Right renal cortex interstitium (tissue), 3 donors: Measurements from ENCODE around the gene WDR91. TPM values are rescaled to one million over a fixed set of nuclear protein-coding genes. Genes with fewer than 3 reads are reported as not detected.

ENCODE experiments used
- DNase-seq, 3 donors: peaks; one replicate each; pipeline ENCODE4 v3.0.0-alpha.2; 2013; ENCODE audit warnings: low read depth in 3 of 3, low spot score in 2 of 3
- polyA plus RNA-seq, 3 donors: library from polyadenylated mRNA; unstranded; fragments of 120-200 nt; gene quantifications; one replicate each; pipeline ENCODE4 v1.2.1, GENCODE V29; 2013; ENCODE audit not compliant: insufficient read length in 3 of 3

Gene WDR91
- polyA plus RNA-seq, 3 donors: 43.8 to 49.5 (median 45.9) TPM

GRCh38 chr7:135143885-135144668 lies 67.2 kb downstream of the WDR91 start:
- DNase-seq: no peak

Other genes starting within 250 kb of the WDR91 start
- gene AGBL3, start 225.0 kb downstream of the WDR91 start, polyA plus RNA-seq: 1 to 10 TPM; 6.7 to 10.0 (median 7.6) TPM
- 10 to 100 TPM; 23.8 to 27.2 (median 26.4) TPM for gene TMEM140, start 63.5 kb downstream of the WDR91 start, polyA plus RNA-seq
- 10 to 100 TPM; 57.3 to 67.4 (median 60.9) TPM for gene CYREN, start 40.8 kb downstream of the WDR91 start, polyA plus RNA-seq
- gene STRA8, start 22.3 kb upstream of the WDR91 start, polyA plus RNA-seq: under 1 TPM in 1 of 3 donors, not detected in 2; 0.36 TPM